ENCODE measurements around the gene SCARB1.

SCARB1 gene

DNA sequence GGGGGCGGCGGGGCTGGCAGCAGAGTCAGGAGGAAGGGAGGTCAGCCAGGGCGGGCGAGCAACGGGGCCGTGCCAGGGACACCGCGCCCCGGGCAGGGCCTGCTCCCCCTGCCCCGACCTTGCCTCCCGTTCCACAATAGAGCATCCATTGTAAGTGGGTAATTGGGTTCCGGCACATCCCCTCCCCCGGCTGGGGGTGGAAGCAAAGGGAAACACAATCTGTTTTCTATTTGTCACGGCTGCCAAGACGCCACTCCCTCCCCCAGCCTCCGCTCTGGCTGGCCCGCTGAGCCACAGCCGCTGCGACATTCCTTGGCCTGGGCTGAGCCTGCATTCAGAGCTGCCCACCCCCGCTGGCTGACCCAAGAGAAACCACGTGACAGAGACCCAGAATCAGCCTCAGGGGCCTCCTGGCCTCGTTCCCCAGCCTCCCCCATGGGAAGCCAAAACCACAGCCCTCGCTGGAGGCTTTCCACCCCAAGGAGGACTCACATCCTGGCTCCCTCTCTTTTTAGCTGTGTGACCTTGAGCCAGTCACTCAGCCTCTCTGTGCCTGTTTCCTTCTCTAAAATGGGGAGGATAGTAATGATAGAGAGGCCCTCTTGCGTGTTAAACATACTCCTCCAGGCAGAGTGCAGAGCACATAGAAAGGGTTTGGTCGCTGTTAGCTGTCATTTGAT is 117.6 kb downstream of the SCARB1 start:
- DNase-seq (ENCODE audit: low read depth in 2 of 2) = no peak

DNA sequence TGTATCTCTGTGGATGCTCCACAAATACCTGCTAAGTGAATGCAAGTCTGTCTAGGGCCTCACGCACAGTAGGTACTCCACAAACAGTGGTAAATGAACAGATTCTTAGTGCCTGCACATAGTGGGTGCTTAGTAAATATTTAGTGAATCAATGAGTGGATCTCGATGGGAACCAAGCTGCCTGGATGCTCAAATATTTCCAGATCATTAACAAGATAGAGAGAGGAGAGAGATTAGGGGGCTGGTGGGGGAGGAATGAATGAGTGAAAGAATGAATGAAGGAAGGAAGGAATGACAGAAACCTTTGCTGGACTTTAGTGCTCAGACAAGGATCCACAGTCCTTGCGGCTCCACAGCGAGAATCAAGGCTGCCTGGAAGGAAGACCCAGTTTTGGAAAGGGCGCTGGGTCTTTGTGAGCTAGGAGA is 118.2 kb downstream of the SCARB1 start:
- DNase-seq (ENCODE audit: low read depth in 2 of 2) = no peak

DNA sequence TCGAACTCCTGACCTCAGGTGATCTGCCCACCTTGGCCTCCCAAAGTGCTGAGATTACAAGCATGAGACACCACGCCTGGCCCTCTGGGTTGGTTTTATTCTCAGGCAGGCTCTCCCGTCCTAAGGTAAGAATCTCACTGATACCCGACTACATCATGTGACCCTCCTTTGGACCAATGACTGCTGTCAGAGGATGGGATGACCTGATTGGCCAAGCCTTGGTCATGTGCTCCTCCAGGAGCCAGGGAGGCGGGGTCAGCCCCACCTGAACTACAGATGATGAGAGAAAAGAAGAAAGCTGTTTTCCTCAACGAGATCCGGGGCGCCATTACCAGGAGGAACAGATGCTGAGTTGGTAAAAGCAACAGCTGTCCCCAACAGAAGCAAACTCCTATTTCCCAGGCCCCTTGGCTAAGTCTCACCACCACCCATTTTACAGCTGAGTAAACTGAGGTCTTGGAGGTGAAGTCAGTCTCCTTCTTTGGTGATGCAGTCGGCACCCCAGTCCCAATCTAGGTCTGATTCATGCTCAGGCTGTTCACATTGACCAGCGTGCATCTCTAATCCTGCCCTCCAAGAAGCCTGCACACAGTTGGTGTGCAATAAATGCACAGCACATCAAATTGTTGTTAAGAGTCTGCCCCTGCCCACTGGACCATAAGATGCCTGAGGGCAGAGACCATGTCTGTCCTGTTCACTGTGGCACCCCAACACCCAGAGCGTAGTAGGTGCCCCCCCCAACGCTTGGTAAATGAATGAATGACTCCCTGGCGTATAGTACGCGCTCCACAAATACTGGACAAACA is 118.8 kb downstream of the SCARB1 start:
- DNase-seq (ENCODE audit: low read depth in 2 of 2) = no peak

DNA sequence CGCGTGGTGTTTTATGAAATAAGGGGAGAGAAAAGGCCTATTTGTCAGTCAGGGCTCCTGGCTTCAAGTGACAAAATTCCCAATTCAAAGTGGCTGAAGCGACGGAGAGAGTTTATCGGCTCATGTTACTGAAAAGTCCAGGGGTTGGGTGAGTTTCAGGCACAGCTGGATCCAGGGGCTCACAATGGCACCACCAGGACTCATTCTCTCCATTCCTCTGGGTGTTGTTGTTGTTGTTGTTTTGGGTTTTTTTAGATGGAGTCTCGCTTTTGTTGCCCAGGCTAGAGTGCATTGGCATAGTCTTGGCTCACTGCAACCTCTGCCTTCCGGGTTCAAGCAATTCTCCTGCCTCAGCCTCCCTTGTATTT is 119.4 kb downstream of the SCARB1 start:
- DNase-seq (ENCODE audit: low read depth in 2 of 2) = no peak

DNA sequence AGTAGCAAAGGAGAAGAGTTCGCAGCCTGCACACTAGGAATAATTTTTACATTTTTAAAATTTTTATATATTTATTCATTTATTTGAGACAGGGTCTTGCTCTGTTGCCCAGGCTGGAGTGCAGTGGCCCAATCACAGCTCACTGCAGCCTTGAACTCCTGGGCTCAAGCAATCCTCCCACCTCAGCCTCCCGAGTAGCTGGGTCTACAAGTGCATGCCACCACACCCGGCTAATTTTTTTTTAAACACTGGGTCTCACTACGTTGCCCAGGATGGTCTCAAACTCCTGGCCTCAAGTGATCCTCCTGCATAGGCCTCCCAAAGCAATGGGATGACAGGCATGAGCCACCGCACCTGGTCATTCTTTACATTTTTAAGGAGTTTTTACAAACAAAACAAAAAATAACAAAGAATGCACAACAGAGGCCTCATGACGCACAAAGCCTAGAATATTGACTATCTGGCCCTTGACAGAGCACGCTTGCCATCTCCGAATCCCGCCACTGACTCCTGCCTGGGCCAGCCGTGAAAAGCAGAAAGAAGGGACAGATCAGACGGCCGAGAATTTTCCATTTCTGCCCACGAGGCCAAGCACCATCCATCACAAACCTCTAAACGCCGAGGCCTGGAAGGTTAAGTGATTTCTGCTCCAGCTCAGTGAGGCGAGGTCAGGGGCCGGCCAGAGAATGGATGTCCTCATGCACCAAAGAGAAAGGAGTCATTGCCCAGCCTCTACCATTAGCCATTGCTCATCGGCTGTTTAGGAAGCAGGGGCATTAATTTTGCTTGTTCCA is 120.0 kb downstream of the SCARB1 start:
- no peak for DNase-seq (ENCODE audit: low read depth in 2 of 2)

DNA sequence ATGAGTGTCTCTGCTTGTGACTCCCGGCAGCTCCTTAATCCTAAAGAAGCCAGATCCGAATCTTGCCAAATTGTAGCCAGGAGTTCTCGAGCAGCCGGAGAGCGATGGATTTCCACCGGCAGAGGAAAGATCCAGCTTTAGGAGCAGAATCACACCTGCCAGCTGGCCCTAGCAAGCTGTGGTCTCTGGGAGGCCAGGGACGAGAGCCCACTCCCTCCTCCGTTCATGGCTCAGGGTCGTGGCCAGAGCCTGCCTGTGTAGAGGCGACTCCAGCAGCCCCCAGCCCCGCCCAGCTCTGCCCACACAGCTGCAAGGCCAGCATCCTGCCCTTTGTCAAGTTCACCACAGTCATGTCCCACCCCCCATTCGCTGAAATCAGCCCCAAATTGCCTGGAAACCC is 121.0 kb downstream of the SCARB1 start:
- no peak for DNase-seq (ENCODE audit: low read depth in 2 of 2)

DNA sequence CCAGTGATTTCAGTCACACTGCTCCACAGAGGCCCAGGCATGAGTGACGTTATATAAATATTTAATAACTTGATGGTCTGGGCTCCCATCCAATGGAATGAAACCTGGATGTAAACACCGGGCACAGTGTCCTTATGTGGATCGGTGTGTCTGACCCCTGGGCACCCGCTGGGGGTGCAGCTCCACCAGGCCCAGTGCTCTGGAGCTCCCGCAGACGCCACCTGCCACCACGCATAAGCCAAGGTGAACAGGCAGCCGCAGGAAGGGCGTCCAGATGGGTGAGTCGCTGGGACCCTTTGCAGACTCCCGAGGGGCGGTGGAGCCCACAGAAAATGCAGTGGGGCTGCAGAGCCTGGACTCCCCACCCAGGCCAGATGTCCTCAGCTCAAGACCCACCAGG is 121.6 kb downstream of the SCARB1 start:
- no peak for DNase-seq (ENCODE audit: low read depth in 2 of 2)

DNA sequence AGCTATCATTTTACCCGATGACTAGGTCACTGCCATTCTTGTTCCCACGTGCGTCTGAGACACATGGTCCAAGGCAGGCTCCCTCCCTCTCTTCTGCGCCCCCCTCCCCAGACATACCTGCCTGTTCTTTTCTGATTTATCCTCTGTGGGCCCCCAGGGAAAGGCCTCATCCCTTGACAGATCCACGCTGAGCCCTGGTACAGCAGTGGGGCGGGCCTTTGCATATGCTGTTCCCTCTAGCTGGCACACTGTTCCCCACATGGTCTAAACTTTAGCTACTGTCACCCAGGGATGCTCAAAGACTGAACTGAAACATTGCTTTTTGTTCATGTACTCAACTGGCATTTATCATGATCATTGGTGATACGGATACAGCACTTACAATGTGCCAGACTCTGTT is 122.5 kb downstream of the SCARB1 start:
- no peak for DNase-seq (ENCODE audit: low read depth in 2 of 2)

DNA sequence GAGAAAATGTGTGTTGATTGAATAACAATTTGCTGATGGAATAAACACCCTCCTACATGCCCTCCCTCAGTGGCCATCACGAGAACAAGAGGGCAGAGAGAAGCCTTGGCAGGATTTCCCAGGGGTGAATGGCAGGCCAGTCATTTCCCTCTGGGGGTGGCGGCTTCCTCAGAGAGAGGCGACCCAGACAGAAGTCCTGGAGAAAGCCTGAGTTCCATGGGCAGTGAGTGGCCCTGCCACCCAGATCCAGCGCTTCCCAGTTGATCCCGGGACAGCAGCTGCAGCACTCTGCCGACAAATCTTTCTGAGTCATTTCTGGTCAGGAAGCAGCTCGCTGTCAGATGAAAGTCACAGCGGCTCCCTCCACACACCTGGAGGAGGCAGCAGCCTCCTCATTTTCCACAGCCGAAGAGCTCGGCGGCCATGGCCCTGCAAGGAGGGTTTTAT is 123.0 kb downstream of the SCARB1 start:
- no peak for DNase-seq (ENCODE audit: low read depth in 2 of 2)

DNA sequence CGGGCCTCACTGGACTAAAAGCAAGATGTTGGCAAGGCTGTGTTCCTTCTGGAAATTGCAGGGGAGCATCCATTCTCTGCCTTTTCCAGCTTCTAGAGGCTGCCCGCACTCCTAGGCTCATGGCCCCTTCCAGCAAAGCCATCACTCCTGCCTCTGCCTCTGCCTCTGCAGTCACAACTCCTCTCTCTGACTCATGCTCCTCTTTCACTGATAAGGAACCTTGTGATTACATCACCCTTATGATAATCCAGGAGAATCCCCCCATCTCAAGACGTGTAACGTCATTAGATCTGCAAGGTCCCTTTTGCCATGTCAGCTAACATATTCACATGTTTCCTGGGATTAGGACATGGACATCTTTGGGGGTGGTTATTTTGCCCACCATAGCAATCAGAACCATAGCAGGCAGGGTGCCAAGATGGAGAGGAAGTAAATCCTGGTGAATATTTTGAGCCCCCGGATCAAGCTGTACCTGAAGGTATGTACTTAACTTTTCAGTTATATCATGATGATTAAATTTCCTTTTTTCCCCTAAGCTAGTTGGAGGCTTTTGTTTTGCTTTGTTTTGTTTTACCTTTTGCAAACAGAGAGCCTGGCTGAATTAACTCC is 123.6 kb downstream of the SCARB1 start:
- DNase-seq (ENCODE audit: low read depth in 2 of 2) = no peak

DNA sequence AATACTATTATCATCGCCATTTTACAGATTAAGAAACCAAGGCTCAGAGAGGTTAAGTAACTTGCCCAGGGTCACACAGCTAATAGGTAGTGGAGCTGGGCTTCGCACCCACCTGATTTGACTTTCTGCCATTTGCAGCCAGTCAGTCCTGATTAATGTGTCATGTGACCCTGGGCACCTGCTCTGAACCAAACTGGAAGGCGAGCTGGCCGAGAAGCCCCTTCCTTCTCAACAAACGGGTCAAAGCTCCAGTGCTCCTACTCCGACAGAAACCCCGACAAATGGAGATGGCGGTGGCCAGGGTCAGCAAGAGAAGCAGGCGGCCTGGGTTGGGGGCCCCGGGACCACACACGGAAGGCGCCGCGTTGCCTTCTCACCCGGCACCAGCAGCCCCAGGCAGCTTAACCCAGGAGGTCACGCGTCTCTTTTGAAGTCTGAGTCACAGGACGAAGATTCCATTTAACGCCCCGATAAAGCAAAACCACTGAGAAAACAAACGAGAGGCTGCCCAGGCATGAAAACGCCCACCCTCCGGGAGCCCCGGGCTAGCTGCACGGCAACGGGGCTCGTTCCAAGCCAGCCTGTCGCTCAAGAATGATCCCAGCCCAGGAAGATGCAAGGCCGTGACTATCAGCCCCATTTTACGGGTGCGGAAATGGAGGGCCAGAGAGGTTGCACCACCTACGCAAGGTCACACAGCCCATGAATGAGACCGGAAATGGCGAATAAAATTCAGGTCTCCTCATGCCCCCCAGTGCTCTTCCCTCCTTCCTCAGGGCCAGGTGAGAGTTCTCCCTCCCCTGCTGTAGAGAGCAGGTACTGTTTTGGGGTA is 124.8 kb downstream of the SCARB1 start:
- no peak for DNase-seq (ENCODE audit: low read depth in 2 of 2)

DNA sequence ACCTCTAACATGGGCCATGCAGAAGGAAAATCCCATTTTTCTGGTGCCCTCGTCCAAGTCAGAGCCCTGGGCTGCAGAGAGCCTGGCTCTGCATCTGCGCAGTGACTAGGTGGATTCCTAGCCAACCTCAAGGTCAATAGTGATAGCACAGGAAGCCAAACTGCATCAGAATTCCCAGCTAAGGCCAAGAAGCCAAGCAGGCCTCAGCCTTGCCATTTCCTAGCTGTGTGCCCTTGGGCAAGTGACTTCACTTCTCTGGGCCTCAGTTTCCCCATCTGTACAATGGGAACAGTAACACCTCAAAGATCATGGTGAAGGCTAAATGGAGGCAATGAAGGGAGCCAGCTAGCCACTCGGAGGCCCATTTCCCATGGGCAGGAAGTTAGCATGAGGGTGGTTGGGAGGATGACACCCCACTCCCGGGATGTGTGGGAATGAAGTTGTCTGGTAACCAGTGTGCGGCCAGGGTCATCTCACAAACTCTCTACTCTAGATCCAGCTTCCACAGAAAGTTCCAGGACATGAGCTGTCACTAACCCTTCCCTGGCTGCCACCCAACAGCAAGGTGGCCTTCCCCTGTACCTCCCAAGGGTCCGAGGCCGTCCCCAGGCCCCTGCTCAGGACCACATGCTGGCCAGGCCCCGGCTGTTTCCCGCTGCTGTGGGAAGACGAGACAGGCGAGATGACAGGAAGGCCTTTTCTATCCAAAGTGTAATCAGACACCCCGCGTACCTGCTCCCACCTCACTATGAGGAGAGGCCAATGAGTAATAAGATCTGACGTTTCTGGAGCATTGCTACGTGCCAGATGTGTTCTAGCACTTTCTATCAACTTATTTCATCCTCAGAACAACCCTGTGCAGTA is 125.7 kb downstream of the SCARB1 start:
- DNase-seq (ENCODE audit: low read depth in 2 of 2) = no peak

DNA sequence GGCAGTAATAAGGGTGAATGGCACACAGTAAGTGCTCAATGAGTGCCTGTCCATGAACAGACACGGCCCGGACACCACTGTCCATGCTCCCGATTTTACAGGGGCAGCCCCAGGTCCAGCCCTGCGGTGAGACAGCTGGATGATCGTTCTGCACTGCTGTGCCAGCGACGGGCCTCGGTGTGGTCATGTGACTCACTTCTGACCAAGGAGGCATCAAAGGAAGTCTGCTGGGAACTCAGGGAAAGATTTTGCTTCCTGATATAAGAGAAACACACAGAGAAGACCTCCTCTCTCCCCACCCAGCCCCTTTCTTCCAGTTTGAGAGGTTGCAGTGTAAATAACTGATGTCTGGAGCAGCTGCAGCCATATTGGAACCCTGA is 126.6 kb downstream of the SCARB1 start:
- no peak for DNase-seq (ENCODE audit: low read depth in 2 of 2)

DNA sequence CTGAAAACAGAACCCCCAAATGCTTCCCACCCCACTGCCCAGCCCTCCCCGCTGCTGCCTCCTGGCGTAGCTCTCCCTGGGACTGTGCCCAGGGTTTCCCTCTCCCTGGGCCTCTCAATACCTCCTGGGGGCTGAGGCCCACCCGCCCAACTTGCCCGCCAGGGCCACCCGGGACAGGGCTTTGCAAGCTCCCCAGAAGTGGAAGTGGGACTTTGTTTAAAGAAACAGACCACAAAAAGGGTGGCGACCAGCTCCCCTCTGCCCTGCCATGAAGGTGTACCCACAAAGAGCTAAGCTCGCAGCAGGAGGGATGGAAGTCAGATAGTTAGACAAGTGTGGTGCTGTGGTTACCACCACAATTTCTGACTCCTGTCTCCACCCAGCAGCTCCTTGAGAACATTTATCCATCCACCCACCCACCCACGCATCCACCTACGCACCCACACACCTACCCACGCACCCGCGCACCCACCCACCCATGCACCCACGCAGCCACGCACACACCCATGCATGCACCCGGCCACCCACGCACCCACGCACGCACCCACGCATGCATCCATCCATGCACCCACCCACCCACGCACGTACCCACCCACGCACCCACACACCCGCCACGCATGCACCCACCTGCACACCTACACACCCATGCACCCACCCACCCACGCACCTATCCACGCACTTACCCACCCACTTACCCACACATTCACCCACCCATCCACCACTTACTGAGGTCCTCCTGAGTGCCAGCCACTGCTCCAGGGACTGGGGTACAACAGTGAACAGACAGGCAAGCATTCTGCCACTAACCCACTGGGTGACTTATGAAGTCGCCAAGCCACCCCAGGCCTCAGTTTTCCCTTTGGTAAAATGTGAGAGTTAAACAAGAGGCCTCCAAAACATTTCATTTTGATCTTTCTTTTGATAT is 127.3 kb downstream of the SCARB1 start:
- DNase-seq (ENCODE audit: low read depth in 2 of 2) = no peak

DNA sequence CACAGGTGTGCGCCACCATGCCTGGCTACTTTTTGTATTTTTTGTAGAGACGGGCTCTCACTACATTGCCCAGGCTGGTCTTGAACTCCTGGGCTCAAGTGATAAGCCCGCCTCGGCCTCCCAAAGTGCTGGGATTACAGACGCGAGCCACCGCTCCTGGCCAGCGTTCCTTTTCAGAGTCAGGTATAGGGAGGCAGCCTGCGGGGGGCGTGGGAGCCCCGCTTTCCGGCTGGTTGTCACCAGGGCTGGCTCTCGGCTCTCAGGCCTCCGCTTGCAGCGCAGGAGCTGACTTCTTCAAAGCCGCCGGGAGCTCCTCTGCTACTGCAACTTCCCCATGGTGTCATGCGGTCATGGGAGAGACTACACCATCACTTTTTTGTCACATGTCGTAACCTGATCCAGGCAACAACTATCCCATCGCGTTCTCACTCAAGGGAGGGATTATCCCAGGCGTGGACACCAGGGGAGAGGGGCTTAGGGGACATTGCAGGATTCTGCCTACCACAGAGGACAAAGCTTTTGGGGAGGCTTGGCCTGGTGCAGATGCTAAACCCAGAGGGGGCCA is 129.4 kb downstream of the SCARB1 start:
- DNase-seq (ENCODE audit: low read depth in 2 of 2) = no peak

DNA sequence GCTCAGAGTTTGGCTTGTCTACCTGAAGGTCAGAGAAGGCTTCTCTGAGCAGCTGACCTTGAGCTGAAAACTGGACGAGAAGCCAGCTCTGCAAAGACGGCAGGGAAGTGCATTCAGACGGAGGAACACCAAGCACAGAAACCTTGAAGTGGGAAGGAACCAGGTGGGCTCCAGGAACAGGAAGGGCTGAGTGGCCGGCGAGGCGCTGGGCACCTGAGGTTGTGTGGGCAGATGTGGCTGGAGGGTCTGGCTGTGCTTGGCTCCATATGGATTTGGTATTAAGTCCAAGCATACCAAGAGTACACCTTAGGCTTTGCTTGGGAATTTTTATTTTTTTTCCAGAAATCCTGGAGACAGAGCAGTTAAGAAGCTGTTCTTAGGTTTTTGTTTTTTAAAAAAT is 130.6 kb downstream of the SCARB1 start:
- DNase-seq (ENCODE audit: low read depth in 2 of 2) = no peak

DNA sequence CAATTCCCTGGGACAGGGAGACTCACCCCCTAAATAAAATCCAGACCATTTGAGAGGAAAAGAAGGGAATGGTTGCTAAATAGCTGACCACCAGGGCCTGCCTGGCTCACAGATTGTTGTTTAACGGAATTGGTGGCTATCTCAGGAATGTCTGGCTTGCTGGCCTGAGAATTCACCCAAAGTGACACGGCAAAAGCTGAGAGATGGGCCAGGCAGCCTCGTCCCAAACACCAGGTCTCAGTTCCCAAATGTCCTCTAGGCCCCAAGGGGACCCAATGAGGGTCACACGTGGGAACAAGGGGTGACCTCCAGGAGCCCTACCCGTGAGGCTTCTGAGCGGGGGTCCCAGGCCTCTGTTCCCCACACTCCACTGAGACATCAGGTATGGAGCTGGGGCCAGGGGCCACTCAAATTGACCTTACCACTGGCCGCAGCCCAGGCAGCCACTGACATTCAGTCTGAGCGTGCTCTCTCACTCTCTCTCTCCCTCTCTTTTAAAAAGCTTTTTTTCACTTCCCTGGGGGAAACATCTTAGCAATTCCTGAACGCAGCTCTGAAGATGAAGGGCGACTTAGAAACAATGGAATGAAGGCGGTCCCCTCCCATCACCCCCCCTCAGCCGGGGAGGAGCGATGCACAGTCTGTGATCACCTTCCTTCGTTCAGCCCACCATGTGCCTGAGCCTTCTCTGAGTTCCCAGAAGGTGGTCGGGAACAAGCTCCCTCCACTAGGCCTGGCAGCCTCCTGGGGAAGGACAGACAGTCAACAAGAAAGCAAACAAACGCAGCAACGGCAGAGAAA is 131.2 kb downstream of the SCARB1 start:
- DNase-seq (ENCODE audit: low read depth in 2 of 2) = no peak

DNA sequence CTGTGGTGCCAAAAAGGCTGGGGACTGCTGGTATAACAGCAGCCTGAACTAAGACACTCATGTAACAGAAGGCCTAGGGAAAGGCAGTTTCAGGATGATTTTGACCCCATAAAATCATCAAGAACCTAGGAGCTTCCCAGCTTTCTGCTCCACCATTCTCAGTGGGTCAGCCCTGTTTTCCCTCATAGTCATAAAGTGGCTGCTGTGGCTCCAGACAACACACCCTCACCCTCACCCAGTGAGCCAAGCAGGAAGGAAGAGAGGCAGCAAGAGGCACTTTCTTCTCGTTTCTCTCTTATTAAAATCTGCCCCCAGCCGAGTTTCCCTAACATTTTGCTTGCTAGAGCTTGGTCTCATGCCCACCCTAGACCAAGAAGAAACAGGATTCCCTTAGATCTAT is 131.8 kb downstream of the SCARB1 start:
- no peak for DNase-seq (ENCODE audit: low read depth in 2 of 2)
